ENCODE results near the gene CUEDC1.
A peak's percentile ranks its signal among the peaks of the same experiment; 100 is the strongest.

CUEDC1 gene

GRCh38 chr17:57892820-57893595 lies 62.2 kb downstream of the CUEDC1 start:
- DNase-seq: no peak

GRCh38 chr17:57892146-57892819 lies 62.9 kb downstream of the CUEDC1 start:
- DNase-seq: peak; percentile 79

- DNase-seq: no peak
These were observed 64.4 kb downstream of the CUEDC1 start for GRCh38 chr17:57890857-57891232.

- DNase-seq: no peak
These were observed 65.0 kb downstream of the CUEDC1 start for GRCh38 chr17:57889892-57890856.

- DNase-seq: no peak
These were observed 66.0 kb downstream of the CUEDC1 start for GRCh38 chr17:57889252-57889651.

- no peak for DNase-seq
These were observed 66.6 kb downstream of the CUEDC1 start for GRCh38 chr17:57888311-57889216.

GRCh38 chr17:57887161-57887560 lies 68.1 kb downstream of the CUEDC1 start:
- no peak for DNase-seq

DNA sequence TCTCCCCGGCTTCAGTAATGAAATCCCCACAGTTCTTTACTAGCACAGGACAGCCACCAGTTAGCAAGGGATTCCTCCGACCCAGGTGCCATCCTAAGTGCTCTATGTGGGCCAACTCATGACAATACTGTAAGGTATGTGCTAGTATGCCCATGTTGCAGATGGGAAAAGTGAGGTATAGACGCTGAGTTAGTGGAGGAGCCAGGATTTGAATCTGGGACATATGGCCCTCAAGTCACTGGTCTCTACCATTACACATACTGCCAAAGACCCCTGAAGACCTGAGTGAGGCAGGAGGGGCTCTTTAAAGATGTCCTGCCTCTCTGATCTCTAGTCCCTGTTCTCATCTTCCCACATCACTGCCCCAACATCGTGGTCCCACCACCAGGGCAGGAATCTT lies 69.2 kb downstream of the CUEDC1 start:
- DNase-seq: no peak

DNA sequence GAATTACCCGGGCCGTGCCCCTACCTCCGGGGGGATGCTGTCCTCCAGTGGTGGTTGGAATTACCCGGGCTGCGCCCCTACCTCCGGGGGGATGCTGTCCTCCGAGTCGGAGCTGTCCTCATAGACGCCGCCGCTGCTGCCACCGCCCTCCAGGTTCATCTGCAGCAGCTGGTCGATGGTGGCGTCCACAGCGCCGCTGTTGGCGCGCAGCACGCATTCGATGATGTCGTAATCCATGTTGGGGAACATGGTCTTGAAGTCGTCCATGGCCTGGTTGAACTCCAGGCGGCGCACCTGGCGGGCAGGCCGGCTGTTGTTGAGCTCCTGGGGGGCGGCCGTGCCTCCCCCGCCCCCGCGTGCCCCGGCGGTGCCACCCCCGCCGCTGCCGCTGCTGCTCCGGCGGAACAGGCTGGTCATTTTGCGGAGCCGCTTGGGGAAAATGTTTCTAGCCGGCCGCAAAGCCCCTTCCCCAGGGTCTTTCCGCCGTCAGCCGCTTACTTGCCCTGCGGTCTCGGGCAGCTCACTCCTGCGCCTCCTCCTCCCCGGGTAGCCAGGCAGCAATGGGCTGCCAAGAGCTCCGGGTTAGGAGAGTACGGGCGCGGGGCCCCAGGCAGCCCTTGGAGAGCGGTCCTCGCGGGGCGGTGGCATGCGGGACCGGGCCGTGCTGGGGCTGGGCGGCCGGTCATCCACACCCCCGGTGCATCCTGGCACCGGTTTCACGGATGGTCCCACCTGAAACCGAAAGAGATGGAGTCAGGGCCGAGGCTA lies 69.9 kb downstream of the CUEDC1 start:
- no peak for DNase-seq

GRCh38 chr17:57881783-57882351 lies 73.3 kb downstream of the CUEDC1 start:
- DNase-seq: no peak

- no peak for DNase-seq
These were observed 74.1 kb downstream of the CUEDC1 start for GRCh38 chr17:57881143-57881542.

DNA sequence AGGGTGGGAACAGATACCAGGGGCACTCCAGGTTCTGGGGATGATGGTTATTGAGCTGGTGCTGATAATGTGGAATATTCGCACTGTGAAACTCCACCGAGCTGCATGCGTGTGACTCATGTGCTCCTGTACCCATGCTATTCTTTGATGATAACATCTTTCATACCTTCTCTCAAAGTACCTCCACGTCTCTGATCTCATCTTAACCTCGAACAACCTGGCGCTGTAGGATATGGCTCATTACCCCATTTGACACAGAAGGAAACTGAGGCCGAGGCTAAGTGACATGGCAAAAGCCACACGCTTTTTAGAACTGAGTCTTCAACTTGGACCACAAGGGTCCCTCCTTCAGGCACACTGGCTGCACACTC lies 75.1 kb downstream of the CUEDC1 start:
- DNase-seq: no peak

DNA sequence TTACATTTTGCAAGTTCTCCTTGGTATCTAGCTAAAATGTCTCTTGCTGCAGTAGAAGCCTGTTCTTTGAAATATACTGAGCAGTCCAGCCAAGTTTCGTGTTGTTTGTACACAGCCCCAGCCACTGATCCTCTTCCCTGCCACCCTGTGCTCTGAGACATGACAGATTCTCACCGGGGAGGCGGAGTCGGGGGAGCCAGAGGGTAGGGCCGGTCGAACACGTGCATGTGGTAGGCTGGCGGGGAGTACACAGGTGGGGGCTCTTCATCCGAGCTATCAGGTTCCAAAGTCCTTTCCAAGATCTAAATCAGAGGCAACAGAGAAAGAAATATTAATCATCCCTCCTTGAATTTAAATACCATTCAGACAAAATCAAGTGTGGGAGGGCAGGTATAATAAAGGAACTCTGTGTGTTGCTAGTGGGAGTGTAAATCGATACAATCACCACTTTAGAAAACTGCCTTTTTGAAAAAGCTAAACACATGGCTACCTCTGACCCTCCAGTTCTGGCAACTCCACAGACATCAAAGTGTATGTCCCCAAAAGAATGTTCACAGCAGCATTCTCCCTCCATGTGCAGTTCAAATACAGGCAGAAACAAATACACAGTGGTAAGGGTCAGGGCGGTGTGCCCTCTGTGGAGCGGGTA lies 75.7 kb downstream of the CUEDC1 start:
- DNase-seq: no peak

- DNase-seq: no peak
These were observed 77.3 kb downstream of the CUEDC1 start for GRCh38 chr17:57877803-57878377.

GRCh38 chr17:57876866-57877237 lies 78.4 kb downstream of the CUEDC1 start:
- DNase-seq: no peak

- DNase-seq: no peak
These were observed 79.0 kb downstream of the CUEDC1 start for GRCh38 chr17:57876023-57876865.

DNA sequence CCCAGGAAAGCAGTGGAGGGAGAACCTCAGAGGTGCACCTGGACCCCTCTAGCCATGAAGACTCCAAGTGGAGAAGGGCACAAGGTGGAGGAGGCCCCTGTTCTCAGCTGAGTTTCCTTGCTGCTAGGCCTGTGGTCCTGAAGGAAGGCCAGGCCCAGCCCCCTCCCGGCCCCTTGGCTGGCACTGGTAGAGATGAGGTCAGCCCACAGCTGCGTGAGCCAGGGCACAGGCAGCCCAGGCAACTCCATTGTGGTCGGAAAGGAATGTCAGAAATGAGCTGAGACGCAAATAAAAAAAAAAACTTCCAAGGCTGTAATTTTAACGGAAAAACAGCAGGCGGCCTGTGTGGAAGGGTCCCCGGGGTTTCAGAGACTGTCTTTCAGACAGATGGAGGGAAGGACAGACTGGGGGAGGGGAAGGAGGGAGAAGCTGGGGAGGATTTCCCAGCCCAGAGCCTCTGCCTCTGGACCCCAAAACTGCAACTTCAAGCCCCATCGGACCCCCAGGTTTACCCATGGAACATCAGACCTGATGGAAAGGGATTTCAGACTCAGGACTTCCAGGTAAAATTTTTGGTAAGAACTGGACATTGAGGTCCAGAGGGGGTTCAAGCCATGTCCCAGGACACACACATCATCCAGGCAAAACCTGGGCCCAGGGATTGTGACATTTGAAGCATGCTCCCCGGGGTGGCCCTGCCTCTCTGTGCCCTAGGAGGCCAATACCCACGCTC lies 79.8 kb downstream of the CUEDC1 start:
- peak; percentile 87 for DNase-seq

GRCh38 chr17:57874434-57875289 lies 80.5 kb downstream of the CUEDC1 start:
- DNase-seq: no peak

Measured in 8988T (cell line).